IPS-NIHi7 (cell line): ENCODE measurements around the gene GNL2.
"Not testable (repeated sequence)": the region's sequence is repeated elsewhere in the genome, so short reads cannot be mapped to it uniquely, and the experiment has no call there.

Source experiments
- DNase-seq: peaks from one replicate; pipeline ENCODE4 v3.0.0; 2012; ENCODE audit warnings: mixed read lengths; ENCODE audit errors: extremely low spot score

The GNL2 gene

GRCh38 chr1:37606481-37607263, 10.9 kb upstream of the GNL2 start:
- DNase-seq = no peak

GRCh38 chr1:37605806-37606474, 10.2 kb upstream of the GNL2 start:
- DNase-seq = no peak

- DNase-seq = peak; percentile 20
Observed at GRCh38 chr1:37605061-37605650, 9.4 kb upstream of the GNL2 start.

- DNase-seq = peak; percentile 76
Observed at GRCh38 chr1:37602750-37603694, 7.3 kb upstream of the GNL2 start.

GRCh38 chr1:37601441-37601840, 5.7 kb upstream of the GNL2 start:
- no peak for DNase-seq

GRCh38 chr1:37599940-37600339, 4.2 kb upstream of the GNL2 start:
- DNase-seq = no peak

GRCh38 chr1:37596182-37596667, 488 bp upstream of the GNL2 start:
- DNase-seq = no peak

GRCh38 chr1:37593726-37594125, 2.0 kb downstream of the GNL2 start:
- no peak for DNase-seq

- no peak for DNase-seq
Observed at GRCh38 chr1:37588939-37589338, 6.8 kb downstream of the GNL2 start.

- DNase-seq = not testable (repeated sequence)
Observed at GRCh38 chr1:37584544-37584943, 11.2 kb downstream of the GNL2 start.

GRCh38 chr1:37575692-37576091, 20.0 kb downstream of the GNL2 start:
- DNase-seq = no peak

- no peak for DNase-seq
Observed at GRCh38 chr1:37574834-37575480, 20.8 kb downstream of the GNL2 start.

GRCh38 chr1:37570528-37571334, 25.0 kb downstream of the GNL2 start:
- DNase-seq = no peak

GRCh38 chr1:37567023-37567422, 28.7 kb downstream of the GNL2 start:
- no peak for DNase-seq

- DNase-seq = no peak
Observed at GRCh38 chr1:37564892-37565291, 30.8 kb downstream of the GNL2 start.

GRCh38 chr1:37562984-37563383, 32.8 kb downstream of the GNL2 start:
- DNase-seq = no peak

- DNase-seq = peak; percentile 68
Observed at GRCh38 chr1:37561133-37562132, 34.3 kb downstream of the GNL2 start.

GRCh38 chr1:37560401-37561132, 35.2 kb downstream of the GNL2 start:
- DNase-seq = no peak
